HG03565 (cell line): ENCODE measurements around the gene TMEM168.
"Not testable (repeated sequence)": the region's sequence is repeated elsewhere in the genome, so short reads cannot be mapped to it uniquely, and the experiment has no call there.

Experiments
- ATAC-seq: cut with Tn5 transposase; IDR thresholded peaks from one replicate; pipeline ENCODE4 v1.9.1; 2021; ENCODE audit warnings: mild to moderate bottlenecking, moderate library complexity; ENCODE audit not compliant: unreplicated experiment

TMEM168 gene, protein sequence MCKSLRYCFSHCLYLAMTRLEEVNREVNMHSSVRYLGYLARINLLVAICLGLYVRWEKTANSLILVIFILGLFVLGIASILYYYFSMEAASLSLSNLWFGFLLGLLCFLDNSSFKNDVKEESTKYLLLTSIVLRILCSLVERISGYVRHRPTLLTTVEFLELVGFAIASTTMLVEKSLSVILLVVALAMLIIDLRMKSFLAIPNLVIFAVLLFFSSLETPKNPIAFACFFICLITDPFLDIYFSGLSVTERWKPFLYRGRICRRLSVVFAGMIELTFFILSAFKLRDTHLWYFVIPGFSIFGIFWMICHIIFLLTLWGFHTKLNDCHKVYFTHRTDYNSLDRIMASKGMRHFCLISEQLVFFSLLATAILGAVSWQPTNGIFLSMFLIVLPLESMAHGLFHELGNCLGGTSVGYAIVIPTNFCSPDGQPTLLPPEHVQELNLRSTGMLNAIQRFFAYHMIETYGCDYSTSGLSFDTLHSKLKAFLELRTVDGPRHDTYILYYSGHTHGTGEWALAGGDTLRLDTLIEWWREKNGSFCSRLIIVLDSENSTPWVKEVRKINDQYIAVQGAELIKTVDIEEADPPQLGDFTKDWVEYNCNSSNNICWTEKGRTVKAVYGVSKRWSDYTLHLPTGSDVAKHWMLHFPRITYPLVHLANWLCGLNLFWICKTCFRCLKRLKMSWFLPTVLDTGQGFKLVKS

GRCh38 chr7:112789817-112790585 is at the start of gene TMEM168:
Gene TMEM168 (minus strand): TSS chr7:112790393. CDS start chr7:112784825, 5,568 bp downstream.
- peak; percentile 73 for ATAC-seq

DNA sequence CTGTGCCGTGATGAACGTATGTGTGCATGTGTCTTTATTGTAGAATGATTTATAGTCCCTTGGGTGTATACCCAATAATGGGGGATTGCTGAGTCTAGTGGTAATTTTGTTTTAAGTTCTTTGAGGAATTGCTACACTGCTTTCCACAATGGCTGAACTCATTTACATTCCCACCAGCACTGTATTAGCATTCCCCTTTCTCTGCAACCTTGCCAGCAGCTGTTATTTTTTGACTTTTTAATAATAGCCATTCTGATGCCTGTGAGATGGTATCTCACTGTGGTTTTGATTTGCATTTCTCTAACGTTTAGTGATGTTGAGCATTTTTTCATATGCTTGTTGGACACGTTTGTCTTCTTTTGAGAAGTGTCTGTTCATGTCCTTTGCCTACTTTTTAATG is 45.7 kb upstream of the TMEM168 start:
- not testable (repeated sequence) for ATAC-seq

- ATAC-seq: peak; percentile 60
These were observed 42.9 kb upstream of the TMEM168 start for GRCh38 chr7:112833082-112833481.

DNA sequence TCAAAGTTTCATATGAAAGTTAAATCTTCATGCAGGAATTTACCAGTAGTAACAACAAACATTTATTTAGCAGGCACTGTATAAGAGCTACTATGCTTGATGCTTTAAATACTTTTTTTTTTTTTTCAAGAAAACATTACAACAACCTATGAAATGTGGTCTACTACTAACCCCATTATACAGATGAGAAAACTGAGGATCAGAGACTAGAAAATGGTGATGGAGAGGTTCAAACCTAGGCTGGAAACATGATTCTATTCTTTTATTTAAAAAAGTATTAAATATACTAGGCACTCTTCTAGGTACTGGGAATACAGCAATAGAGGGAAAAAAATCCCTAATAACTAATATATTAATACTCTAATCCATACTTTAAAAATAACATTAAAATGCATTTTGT is 40.6 kb upstream of the TMEM168 start:
- no peak for ATAC-seq

DNA sequence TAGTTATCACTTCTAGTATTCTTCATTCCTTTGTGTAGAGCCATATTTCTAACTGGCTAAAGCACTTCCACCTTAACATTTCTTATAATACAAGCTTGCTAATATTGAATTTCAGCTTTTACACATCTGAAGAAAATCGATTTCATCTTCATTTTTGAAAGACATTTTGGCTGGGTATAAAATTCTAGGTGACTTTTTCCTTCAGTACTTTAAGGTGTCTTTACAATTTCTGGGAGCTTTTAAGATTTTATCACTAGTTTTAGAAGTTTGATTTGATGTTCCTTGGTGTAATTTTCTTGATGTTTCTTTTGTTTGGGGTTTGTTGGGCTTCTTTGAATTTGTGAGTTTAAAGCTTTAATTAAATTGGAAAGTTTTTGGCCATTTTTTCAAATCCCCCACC is 38.5 kb upstream of the TMEM168 start:
- ATAC-seq: no peak

- no peak for ATAC-seq
These were observed 31.2 kb upstream of the TMEM168 start for GRCh38 chr7:112821345-112821744.

GRCh38 chr7:112819536-112819935 is 29.3 kb upstream of the TMEM168 start:
- ATAC-seq: no peak

DNA sequence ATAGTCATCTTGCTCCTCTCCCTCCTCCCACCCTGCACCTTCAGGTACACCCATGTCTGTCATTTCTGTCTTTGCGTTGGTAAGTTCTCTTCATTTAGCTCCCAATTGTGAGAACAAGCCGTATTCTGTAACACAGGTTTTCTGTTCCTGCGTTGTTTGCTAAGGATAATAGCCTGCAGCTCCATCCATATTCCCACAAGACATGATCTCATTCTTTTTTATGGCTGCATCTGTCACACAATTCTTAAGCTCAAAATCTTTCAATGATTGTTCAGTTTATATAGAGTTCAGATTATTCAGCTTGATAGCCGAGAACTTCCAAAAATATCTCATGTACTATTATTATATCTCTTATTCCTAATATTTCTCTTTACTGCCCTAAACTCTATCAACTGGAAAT is 16.0 kb upstream of the TMEM168 start:
- no peak for ATAC-seq

DNA sequence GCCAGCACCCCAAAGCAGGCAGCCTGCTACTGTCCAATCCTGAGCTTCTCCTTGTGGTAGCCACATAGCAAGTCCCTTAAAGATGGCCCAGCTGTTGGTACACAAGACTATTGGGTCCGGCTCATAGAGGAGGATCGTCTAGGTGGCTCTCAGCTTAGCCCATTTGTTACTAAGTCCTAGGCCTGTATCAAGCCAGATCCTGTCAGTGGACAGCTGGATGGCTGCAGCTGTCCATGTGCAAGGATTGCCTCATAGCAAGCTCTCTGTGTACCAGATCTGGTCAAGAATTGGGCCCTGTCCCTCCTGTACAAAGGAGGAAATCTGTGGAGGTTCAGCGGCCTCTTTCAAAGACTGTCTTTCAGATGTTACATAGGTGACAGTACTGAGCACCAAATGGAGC is 12.2 kb upstream of the TMEM168 start:
- ATAC-seq: no peak

GRCh38 chr7:112800486-112800885 is 10.3 kb upstream of the TMEM168 start:
- ATAC-seq: no peak

DNA sequence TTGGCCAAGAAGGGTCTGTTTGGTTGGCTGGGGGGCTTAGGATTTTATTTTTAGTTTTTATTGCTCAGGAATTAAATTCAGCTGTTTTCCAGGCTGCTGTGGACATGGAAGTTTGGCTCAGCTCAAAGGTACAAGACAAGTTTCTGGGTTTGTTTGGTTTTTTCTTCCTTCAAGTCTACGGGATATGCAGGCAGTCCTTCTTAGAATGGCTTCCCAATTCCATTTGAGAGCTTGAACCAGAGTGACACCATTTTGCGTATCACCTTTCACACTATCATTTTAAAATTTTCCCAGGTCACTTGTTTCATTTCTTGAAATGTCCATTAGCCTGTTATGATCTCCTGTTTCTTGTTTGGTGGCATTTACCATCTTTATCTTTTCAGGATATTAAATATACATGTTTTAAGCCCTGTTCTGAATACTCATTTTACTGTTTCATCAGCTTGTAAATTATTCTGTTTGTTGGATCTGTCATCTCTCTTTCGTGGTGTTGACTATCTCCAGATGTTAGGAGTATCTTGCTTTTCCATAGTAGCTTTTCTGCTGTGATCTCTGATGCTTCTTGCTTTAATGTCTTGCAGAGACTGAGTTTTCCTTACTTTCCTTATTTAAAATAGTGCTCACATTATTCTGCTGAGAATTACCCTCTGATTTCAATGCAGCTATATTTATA is 9.4 kb upstream of the TMEM168 start:
- no peak for ATAC-seq

DNA sequence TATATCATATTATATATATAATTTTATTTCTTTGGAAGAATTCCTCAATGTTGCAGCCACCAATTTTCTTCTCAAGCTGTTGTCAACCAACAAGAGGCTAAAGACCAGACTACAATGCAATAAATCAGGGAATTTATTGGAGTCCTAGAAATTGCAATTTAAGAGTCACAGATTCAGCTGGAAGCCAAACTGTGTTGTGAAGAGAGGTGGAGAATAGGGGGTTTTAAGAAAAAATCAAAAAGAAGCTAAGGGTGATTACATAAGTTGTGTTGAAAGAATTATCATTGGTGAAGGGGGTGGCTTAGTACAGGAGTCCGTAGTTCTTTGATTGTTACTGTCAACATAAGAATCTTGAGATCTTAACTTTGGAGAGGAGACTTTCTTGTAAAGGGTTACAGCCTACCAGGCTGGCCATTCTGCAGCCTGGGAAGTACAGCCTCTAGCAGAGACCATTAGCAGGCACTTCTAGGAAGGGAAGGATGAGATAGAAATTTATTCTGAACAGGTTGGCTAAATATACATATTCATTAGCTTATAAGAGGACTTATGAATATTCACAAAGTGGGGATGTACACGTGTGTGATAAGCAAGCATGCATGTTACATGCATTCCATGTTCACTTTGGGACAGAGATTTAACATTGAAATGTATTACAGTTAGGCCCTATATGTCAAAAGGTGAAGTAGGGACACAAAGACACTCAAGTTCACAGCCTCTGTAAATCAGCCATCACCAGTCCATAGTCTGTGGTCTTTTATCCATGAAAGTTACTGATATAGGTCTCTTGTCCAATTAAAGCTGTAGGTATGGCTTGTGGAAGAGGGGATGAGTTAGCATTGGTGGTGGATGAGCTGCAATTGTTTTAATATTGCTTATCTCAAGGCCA is 8.3 kb upstream of the TMEM168 start:
- no peak for ATAC-seq

DNA sequence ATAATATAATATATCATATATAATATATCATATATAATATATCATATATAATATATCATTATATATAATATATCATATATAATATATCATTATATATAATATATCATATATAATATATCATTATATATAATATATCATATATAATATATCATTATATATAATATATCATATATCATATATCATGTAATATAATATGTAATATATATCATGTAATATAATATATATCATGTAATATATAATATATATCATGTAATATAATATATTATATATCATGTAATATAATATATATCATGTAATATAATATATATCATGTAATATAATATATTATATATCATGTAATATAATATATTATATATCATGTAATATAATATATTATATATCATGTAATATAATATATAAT is 6.4 kb upstream of the TMEM168 start:
- not testable (repeated sequence) for ATAC-seq

- no peak for ATAC-seq
These were observed 2.2 kb upstream of the TMEM168 start for GRCh38 chr7:112792441-112792840.

DNA sequence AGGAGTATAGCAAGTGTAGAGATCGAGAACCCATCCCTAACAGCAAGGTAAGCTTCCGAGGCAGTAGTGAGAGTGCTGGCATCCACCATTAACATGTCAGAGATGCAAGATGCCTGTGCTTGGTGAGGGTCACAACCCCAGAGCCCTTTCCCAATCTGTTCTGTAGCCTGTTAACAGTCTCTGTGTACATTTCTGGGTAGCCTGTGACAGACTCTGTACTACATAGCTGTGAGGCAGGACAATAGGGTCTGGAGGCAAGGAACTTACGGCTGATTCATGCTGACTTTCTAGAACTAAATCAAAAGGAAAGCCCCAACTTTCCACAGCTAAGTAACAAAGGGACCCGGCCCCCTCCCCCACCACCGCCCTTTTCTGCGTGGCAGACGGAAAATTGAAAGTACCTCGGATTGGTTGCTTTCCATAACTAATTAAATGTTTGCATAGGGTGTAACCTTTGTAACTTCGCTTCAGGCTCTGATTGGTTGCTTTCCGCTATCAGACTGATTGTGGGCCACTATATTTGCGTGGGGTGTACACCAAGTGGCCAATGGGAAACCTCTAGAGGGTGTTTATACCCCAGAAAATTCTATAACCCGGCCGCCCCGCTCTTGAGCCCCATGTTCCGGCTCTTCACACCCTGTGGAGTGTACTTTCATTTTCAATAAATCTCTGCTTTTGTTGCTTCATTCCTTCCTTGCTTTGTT is 1.4 kb upstream of the TMEM168 start:
- ATAC-seq: no peak

DNA sequence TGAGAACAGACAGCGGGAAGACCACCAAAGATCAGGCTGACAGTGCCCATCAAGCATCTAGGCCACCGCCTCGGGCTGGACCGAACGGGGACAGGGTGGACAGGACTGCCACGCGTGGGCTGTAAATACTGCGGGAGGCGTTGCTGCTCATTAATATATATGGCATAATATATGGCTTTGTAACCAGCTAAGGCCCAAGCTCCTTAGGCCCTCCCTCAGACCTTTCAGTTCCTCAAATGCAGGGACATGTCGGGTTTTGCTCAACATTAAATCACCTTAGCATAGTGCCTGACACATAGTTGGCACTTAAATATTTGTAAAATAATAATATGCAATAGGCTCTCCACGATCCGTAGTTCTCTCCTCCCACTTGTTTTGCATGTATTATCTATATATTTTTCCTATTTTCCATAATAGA is 402 bp upstream of the TMEM168 start:
- ATAC-seq: peak; percentile 51

GRCh38 chr7:112789453-112789816 is 758 bp downstream of the TMEM168 start:
- peak; percentile 0 for ATAC-seq

GRCh38 chr7:112788778-112789343 is 1.3 kb downstream of the TMEM168 start:
- no peak for ATAC-seq

- no peak for ATAC-seq
These were observed 5.6 kb downstream of the TMEM168 start for GRCh38 chr7:112784603-112785002.
